Endometrium (tissue), 2 donors: ENCODE results near the gene COG6.

Experiments used
- FAIRE-seq: peaks from 2 replicates; lab custom pipeline; 2012; peaks lifted over from hg19 to GRCh38; lab: Jason Lieb, UNC
- donor health status: control.
- donor health status: control.

Gene COG6

DNA sequence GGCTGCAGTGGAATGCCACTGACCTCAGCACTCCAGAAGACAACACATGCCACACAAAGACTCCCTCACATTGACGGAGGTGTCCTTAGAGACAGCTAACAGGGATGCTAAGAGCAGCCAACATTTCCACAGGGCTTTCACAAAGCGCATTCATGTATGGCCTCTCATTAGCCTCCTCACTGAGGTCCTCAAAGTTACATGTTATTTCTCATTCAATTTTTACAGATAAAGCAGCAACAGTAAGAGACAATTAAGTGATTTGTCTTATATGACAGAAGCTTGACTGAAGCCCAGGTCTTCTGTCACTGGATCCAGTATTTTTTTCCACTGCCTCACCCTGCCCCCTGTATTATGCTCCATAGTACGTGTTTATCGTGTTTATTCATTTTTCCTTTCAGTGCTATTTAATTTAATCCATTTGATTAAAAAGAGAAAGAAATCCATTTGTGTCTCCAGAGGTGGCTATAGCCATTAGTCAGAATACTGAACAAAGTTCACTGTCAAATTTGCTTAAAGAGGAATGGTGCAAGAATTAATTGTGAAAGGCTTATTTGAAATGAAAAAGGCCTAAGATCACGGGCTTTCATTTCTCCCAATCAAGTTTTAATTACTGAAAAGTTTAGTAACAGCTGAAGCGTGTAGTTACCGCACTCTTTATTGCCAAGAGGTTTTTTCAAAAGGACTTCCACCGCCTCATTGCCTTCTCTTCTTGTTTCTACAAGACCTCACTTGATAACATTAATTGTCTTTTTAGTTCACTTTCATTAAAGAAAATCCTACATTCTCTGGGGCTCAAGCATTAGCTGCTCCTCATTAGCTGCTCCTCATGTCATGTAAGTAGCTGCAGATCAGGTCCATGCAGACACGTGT is 115.0 kb downstream of the COG6 start:
- FAIRE-seq, result no peak

DNA sequence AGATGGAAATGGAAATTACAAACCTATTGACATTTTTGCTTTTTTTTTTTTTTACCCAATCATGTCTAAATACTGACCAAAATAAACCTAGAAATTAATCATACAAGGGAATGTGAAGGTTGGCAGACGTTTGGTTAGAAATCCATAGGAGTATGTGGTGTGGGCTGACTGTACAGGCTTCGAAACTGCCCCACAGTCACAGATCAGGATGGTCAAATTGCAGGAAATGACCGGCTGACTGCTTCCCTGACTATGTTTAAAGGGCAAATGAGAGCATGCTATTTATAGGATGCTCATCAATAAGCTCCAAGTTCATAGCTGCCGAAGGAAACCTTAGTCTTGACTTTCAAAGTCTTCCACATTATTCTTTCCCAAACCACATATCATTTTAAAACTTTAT is 118.4 kb downstream of the COG6 start:
- no peak for FAIRE-seq

DNA sequence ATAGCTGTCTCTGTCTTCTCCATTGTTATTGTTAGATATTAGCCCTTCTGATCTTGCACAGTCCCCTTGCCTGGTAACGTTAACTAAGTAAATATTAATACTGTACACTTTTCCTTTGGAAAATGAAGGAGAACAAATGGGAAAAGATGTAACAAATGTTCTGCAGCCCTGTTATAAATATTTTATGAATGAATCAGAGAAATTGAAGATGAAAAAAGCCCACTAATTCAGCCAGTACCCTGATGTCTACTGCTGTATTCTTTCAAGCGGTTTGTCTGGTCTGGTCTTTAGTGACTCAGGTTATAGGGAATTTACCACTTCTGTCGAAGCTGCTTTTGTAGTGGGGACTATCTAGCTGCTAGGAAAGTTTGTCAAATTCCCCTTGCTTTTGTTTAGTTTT is 121.0 kb downstream of the COG6 start:
- no peak for FAIRE-seq

DNA sequence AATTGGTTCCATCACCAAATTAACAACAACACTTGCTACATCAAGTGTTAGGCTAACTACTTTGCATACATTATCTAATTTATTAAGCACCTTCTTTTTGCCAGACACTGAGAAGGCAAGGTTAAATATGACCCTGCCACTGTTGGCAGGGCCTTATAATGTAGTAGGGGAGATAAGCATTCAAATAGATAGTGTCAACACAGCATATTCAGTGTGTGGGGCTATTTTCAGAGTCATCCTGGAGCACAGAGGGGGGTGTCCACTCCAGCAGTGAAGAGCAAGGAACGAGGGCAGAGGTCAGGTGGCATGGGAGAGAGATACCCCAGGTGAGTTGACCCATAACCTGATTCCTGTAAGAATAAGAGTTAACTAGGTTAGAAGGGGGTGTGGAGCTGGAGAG is 121.6 kb downstream of the COG6 start:
- FAIRE-seq, result no peak

DNA sequence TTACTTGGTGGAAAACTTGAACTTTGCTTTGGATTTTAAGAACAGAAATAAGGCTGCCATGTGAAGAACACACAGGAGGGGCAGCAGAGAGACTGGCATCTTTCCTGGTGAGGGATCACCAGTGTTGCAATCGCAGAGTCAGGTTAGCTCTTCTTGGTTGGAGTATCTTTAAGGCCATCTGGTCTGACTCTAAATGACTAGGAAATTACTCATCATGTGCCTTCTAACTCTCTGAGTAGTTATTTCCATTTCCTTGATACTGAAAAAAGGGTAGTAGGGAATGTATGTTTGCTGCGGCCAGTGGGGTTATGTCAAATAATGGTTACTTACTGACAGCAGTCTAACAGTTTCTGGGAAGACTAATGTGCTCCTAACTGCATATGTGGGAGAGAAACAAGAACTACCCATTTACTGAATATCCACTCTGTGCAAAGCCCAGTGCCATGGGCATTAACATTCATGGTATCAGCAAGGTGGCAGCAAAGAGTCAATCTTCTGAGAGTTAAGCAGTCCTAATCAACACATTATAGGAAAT is 122.1 kb downstream of the COG6 start:
- no peak for FAIRE-seq

DNA sequence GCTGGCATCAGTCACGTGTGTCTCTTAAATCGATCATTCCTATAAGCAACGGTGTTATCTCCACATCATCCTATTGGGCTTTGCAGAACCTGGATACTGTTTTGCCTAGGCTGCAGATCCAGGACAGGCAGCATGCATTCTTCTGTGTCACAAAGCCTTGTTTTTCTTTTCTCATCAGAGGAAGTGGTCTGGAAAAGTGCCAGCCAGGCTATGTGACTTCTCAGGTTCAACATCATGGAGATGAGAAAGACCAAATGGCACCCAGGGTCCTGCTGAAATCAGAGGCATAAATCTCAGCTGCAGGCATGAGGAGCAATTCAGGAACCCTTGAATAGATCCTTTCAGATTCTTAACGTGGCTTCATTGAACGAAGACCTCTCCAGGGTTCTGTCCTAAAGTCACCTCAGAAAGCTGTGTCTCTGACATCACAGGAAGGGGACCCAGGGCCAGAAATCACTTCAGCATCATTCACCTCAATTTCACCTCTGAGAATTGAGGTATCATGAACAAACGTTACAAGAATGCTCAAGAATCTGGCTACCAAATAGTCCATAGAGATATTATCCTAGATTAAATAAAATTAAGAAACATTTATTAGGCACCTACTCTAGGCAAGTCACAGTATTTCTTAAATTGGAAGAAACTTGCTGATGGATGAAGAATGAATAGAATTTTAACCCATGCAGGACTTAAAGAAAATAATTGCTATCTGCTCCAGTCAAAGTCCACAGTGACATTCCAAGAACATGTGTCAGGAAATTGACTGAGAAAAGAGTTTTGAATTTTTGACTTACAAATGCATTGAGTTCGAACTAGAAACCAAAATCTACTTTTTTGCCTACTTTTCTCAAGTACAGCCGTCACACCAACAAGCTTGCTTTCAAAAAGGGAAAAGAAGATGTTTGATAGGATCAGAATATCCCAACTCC is 124.1 kb downstream of the COG6 start:
- no peak for FAIRE-seq

DNA sequence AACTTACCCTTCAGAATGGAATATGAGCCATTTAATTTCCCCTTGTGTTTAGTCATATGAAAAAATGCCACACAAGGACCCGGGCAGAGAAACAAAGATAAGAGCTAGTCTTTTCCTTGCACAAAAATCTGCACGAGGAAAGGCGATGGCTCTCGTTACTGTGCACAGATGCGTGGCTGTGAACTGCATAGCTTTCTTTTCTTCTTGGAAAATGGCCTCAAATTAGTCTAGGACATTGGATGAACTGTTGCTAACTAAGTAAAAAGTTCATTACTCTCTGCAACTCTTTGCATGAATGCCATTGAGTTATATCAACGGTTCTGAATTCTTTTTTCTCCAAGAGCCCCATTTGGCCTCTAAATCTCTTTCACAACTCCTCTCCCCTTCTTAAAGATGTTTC is 125.2 kb downstream of the COG6 start:
- no peak for FAIRE-seq

DNA sequence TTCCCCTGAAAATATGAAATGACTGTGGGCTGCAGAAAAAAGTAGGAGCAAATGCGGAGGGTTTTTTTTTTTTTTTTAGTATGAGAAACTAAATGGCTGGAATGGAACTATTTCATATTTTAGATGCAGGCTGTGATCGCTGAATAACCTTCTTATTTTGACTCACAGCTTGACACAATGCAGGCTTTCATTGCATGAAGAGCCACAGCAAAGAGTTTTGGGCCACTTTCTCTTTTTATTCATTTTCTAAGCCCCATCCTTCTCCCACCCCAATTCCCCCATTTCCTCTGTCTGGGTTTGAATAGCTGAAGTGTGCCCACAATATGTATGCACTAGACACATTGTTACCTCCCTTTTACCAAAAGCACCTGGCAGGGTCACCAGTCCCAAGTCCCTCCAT is 125.9 kb downstream of the COG6 start:
- FAIRE-seq, result no peak

DNA sequence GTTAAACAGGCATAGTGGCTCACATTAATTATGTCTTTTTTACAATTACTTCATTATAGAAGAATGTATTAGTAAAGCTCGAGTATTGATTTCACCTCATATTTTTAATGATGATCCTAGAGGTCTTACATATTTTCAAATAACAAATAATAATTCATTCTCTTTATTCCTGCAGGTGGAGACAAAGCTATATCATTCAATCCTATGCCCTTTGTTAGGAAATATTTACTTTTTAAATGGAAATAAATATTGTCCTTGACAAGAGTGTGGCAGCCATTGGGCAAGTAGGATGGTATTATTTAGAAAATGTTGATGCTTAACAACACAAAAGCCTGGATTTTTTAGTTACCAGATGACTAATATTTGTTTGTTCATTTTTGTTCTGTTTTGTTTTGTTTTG is 127.6 kb downstream of the COG6 start:
- peak; percentile 81 for FAIRE-seq

DNA sequence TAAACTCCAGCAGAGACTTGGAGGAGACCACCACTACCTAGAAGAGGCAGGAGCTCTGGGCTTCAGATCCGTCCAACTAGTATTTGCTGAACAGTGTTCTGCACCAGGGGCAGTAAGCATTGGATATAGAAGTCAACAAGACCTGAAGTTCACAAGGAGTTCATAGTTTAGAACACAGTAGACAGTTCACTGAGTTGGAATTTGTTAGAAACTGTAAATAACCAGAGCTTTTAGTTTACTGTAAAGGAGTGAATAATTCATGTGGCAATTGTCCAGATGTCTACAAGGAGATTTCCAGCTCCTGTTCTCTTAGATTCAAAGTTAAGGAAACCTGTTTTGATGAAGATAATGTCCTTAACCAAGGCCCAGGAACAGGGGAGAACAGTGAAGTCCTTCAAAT is 128.9 kb downstream of the COG6 start:
- FAIRE-seq, result no peak

DNA sequence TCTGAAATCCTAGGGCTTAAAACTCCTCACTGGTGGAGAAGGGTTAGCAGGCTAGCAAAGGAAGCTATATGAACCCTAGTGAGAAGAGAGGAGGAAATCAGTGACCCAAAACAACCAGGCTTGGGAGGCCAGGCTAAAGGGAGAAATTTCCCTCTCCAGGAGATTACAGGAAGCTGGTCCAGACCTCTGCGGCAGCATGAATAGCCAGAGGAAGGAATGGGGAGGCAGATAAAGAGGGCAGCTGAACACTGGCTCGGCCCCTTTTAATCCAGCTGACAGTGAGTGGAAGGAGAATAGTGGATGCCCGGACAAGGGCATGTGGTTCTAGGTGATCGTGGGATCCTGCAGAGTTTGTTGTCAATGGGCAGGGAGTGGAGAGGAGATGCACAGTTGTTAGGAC is 130.6 kb downstream of the COG6 start:
- no peak for FAIRE-seq

DNA sequence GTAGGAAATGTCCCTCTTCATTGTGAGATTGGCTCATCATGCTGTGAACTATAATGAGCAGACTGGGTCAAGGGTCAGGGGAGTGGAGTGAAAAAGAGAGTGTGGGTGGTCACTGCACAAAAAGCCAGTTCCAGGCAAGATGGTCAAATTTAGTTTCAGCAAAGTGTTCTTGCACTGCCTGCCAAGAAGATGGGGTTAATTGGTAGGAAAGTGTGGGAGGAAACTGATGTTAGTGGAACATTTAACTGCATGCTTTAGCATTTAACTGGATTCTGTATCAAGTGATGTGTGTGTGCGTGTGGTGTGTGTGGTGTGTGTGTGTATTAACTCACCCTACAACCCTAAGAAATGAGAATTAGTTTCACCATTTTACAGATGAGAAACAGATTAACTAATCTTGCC is 131.6 kb downstream of the COG6 start:
- peak; percentile 74 for FAIRE-seq

DNA sequence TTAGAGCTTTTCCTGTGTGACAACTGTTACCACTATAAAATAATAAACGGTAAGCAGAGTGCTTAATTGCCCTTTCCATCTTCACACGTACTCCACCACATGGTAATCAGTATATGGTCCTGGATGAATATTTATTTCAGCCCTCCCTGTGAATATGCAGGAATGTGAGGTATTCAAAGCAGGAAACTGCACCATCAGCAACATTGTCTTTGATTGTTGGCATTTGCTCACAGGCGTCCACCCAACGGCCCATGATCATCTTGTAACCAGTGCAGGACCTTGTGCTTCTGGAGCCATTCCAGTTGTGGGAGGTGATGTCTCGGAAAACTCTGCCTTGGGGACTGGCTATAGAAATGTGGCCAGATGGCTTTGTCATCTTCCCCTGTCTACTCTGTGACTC is 132.6 kb downstream of the COG6 start:
- FAIRE-seq, result no peak

DNA sequence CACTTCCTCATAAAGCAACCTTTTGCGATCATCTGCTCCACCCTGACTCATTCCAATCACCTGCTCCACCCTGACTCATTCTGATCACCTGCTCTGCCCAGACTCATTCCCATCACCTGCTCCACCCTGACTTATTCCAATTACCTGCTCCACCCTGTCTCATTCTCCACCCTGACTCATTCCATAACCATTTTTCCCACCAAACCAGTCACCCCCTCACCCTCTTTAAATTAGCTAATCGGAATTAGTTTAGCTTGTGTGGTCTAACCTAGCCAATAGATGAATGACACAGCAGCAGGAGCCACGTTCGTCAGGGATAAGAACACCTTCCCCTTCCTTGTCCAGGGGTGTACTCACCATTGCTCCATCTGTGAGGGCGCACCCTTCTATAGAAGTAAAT is 134.0 kb downstream of the COG6 start:
- no peak for FAIRE-seq
